BJ (cell line): ENCODE results near the gene NAP1L1. TPM values are rescaled to one million over a fixed set of nuclear protein-coding genes. Genes with fewer than 3 reads are reported as not detected.

Experiments
- CTCF ChIA-PET: fragments of 350-600 bp; formaldehyde crosslinking; extraction: SDS; loops from one replicate; lab custom pipeline; 2021; ENCODE audit warnings: antibody characterized with exemption, inconsistent platforms; lab: Yijun Ruan, JAX
- POLR2A ChIA-PET: fragments of 300-600 bp; sonication (Branson Sonifier 250); formaldehyde crosslinking; extraction: SDS; loops from one replicate; lab custom pipeline; 2021; ENCODE audit warnings: antibody characterized with exemption; lab: Charles Lee
- DNase-seq: peaks from one replicate; pipeline ENCODE4 v3.0.0-alpha.2; 2011; ENCODE audit warnings: low read depth
- H3K27me3 ChIP-seq: 2 replicates; pipeline ENCODE4 v1.6.0; 2011; ENCODE audit warnings: low read length; ENCODE audit not compliant: control insufficient read depth, insufficient read depth
- H3K36me3 ChIP-seq: 2 replicates; pipeline ENCODE4 v1.5.1; 2011; ENCODE audit warnings: low read length; ENCODE audit not compliant: control insufficient read depth, insufficient read depth
- H3K4me3 ChIP-seq: 2 replicates; pipeline ENCODE4 v1.5.1; 2011; ENCODE audit warnings: low read depth, mild to moderate bottlenecking, control low read depth, low read length
- polyA plus RNA-seq: library from polyadenylated mRNA; depleted of rRNA; stranded (reverse); fragments of >200 nt; gene quantifications from 2 replicates; pipeline ENCODE4 v1.2.3, GENCODE V29; 2011
- TF ChIP-seq, protein P1 (sequence below): IDR thresholded peaks from 2 replicates; pipeline ENCODE4 v1.5.1; 2011; ENCODE audit warnings: low read depth, mild to moderate bottlenecking, control low read depth, inconsistent platforms, low read length, moderate library complexity; ENCODE audit not compliant: insufficient read depth

The NAP1L1 gene
- polyA plus RNA-seq, 1 experiment, result 111 TPM

DNA sequence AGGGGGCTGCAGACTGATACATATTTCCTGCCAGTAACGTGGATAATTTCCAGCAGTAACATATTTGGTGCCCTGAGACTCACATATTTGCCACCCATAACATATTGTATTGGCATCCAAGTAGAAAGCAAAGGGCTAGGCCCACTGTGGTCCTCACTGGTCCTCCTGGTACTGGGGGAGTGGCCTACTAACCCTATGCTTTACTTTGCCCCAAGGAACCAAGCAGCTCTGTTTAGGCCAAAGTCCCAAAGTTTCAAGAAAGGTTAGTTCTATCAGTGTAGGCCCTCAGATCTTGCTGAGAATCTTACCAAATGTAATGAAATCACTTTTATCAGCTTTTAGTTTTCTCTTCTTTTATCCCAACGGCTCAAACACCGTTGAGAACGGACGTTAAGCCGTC, 35.4 kb upstream of the NAP1L1 start:
- ChIA-PET POLR2A (no interaction called here), CTCF (no interaction called here)

DNA sequence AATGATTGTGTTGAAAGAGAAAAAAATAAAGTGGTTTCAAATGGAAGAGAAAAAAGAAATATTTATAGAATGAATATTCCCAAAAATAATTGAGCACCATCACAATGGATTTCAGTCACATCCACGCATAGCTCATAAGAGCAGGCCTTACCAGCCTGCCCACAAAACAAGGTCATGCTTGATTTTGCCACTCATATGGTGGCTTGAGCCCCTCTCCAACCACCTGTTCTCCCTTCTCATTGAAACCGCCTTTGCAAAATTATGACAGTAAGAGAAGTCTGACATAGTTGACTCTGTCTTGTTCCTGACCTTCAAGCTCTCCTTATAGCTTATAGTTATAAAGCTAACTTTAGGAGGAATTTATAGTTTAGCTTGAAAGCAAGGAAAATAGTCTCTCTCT, 33.3 kb upstream of the NAP1L1 start:
- H3K36me3 ChIP-seq, result no peaks in the 10 kb centered on the region
- no peaks in the 10 kb centered on the region for H3K27me3 ChIP-seq
- TF ChIP-seq, protein P1, sequence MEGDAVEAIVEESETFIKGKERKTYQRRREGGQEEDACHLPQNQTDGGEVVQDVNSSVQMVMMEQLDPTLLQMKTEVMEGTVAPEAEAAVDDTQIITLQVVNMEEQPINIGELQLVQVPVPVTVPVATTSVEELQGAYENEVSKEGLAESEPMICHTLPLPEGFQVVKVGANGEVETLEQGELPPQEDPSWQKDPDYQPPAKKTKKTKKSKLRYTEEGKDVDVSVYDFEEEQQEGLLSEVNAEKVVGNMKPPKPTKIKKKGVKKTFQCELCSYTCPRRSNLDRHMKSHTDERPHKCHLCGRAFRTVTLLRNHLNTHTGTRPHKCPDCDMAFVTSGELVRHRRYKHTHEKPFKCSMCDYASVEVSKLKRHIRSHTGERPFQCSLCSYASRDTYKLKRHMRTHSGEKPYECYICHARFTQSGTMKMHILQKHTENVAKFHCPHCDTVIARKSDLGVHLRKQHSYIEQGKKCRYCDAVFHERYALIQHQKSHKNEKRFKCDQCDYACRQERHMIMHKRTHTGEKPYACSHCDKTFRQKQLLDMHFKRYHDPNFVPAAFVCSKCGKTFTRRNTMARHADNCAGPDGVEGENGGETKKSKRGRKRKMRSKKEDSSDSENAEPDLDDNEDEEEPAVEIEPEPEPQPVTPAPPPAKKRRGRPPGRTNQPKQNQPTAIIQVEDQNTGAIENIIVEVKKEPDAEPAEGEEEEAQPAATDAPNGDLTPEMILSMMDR, result no peak
- H3K4me3 ChIP-seq, result no peak overlapping the region
- POLR2A ChIA-PET, result no interaction called here
- CTCF ChIA-PET, result no interaction called here
- no peak for DNase-seq

More for the DNA sequence above, 35.4 kb upstream of the NAP1L1 start:
- Histone ChIP-seq H3K4me3 (no peak overlapping the region), H3K27me3 (no peaks in the 10 kb centered on the region), H3K36me3 (no peaks in the 10 kb centered on the region)
- TF ChIP-seq, protein P1, result no peak
- DNase-seq, result no peak

- DNase-seq, result no peak
- H3K27me3 ChIP-seq, result no peaks in the 10 kb centered on the region
- no peaks in the 10 kb centered on the region for H3K36me3 ChIP-seq
- no peak overlapping the region for H3K4me3 ChIP-seq
- ChIA-PET POLR2A (no interaction called here), CTCF (no interaction called here)
- TF ChIP-seq, protein P1, result no peak
Measured at GRCh38 chr12:76117067-76117691, 32.7 kb upstream of the NAP1L1 start.

GRCh38 chr12:76113800-76114757, 29.6 kb upstream of the NAP1L1 start:
- CTCF ChIA-PET, result no interaction called here
- no peak for DNase-seq

More at GRCh38 chr12:76113800-76114757, 29.6 kb upstream of the NAP1L1 start:
- TF ChIP-seq, protein P1, result no peak
- Histone ChIP-seq H3K4me3 (no peak overlapping the region), H3K36me3 (no peaks in the 10 kb centered on the region), H3K27me3 (no peaks in the 10 kb centered on the region)
- POLR2A ChIA-PET, result no interaction called here
